ENCODE measurements around the gene DCAF10.
A peak's percentile ranks its signal among the peaks of the same experiment; 100 is the strongest.
"Not testable (repeated sequence)": the region's sequence is repeated elsewhere in the genome, so short reads cannot be mapped to it uniquely, and the experiment has no call there.

The DCAF10 gene, protein sequence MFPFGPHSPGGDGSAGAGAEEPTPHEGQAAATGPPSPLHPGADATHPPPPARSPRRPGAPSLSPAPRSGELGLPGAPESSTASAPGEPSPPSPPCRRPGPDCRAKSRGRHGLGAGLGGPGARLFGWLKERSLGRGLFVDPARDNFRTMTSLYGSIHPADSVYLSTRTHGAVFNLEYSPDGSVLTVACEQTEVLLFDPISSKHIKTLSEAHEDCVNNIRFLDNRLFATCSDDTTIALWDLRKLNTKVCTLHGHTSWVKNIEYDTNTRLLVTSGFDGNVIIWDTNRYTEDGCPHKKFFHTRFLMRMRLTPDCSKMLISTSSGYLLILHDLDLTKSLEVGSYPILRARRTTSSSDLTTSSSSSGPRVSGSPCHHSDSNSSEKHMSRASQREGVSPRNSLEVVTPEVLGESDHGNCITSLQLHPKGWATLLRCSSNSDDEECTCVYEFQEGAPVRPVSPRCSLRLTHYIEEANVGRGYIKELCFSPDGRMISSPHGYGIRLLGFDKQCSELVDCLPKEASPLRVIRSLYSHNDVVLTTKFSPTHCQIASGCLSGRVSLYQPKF

DNA sequence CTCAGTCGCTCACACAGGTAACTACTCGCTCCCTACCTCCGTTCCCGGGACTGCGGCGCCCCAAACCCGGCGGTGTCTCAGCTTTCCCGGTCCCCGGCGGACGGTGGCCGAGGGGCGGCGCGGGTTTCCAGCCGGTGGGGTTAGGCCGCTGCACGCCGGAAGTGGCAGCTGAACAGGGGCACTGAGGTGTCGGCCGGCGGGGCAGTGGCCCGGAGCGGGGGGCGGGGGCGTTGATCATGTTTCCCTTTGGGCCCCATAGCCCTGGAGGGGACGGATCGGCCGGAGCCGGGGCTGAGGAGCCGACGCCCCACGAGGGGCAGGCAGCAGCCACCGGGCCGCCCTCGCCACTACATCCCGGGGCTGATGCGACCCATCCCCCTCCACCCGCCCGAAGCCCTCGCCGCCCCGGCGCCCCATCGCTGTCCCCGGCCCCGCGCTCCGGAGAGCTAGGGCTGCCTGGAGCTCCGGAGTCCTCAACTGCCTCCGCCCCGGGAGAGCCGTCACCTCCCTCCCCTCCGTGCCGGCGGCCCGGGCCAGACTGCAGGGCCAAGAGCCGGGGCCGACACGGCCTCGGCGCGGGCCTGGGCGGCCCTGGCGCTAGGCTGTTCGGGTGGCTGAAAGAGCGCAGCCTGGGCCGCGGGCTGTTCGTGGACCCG is at the start of gene DCAF10:
DCAF10 (plus strand) TSS at position 167 of the 656 bp plus-strand sequence; CDS start at position 237, 70 bp downstream.
- peak; percentile 71 for DNase-seq (ENCODE audit: low spot score)

DNA sequence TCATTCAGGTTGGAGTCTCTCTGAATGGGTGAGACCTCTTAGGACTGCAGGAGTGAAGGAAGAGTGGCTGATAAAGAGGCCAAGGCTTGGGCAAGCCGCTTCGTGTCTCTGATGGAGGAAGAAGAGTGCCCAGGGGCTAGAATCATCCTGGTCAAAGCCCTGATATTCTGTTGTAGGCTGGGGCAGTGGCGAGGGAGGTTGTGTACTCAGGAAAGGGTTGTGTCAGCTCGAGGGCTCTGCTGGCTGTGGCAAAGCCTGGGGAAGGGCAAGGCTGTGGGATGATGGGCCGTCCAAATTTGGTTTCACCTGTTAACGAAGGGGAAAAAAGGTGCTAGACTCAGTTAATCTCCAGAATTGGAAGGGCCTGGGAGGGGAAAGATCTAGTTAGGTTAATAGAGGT is 49.4 kb upstream of the DCAF10 start:
- no peak for DNase-seq (ENCODE audit: low spot score)

DNA sequence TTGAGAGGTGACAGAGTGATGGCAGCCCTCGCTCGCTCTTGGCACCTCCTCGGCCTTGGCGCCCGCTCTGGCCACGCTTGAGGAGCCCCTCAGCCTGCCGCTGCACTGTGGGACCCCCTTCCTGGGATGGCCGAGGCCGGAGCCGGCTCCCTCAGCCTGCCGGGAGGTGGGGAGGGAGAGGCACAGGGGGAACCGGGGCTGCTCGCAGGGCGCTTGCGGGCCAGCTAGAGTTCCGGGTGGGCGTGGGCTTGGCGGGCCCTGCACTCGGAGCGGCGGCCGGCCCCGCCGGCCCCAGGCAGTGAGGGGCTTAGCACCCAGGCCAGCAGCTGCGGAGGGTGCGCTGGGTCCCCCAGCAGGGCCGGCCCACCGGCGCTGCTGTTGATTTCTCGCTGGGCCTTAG is 48.9 kb upstream of the DCAF10 start:
- not testable (repeated sequence) for DNase-seq (ENCODE audit: low spot score)

DNA sequence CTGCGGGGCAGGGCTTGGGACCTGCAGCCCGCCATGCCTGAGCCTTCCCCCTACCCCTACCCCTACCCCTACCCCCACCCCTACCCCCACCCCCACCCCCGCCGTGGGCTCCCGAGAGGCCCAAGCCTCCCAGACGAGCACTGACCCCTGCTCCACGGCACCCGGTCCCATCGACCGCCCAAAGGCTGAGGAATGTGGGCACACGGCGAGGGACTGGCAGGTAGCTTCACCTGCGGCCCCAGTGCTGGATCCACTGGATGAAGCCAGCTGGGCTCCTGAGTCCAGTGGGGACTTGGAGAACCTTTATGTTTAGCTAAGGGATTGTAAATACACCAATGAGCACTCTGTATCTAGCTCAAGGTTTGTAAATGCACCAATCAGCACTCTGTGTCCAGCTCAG is 48.5 kb upstream of the DCAF10 start:
- not testable (repeated sequence) for DNase-seq (ENCODE audit: low spot score)

DNA sequence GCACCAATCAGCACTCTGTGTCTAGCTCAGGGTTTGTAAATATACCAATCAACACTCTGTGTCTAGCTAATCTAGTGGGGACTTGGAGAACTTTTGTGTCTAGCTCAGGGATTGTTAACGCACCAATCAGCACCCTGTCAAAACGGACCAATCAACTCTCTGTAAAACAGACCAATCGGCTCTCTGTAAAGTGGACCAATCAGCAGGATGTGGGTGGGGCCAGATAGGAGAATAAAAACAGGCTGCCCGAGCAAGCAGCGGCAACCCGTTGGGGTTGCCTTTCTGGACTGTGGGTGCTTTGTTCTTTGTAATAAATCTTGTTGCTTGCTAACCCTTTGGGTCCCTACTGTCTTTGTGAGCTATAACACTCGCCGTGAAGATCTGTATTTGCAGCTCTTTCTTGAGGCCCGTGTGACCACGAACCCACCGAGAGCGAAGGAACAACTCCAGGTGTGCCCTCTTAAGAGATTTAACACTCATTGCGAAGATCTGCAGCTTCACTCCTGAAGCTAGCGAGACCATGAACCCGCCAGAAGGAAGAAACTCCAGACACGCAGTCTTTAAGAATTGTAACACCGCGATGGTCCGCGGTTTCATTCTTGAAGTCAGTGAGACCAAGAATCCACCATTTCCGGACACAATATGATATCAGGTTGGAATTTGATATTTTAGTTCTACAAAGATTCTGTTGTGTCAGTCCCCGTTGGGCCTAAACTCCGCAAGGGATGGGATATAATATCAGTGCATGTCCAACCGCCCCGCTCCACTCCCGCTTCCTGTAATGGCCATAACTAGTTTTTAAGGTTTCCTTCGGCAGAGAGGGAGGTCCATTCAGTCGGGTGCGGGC is 47.7 kb upstream of the DCAF10 start:
- no peak for DNase-seq (ENCODE audit: low spot score)

DNA sequence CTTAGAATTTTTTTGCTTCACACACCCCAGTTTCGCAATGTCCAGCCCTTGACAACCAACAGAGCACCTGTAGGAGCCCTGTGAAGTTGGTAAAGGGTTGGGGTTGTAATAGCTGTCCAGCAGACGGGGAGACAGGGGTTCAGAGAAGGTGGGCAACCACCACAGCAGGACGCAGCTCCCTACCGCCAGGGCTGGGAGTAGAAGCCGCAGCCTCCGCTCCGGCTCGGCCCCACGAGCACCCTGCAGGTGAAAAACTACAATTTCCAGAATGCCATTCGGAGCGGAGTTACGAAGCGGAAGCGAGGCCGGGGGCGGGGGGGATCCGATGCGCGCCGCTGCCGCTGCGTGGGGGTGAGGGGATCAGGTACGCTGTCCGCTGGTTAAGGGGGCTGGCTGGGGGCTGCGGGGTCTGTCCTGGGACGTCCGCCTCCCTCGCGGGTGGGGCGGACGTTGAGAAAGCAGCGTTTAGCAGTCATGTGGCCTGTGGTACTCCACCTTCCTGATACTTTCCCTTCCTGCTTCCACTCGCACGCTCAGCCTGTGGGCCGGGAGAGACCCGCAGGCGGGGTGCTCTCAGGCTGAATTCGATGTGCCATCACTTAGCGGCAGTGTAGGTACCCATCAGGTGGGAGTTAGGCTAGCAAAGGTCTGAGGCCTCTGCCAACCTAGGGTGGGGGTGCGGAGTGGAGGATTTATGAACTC is 47.0 kb upstream of the DCAF10 start, which contains the start of gene TRMT10B:
TRMT10B (plus strand) TSS at position 317 of the 702 bp plus-strand sequence. CDS start 8,127 bp downstream, outside the sequence.
- peak; percentile 66 for DNase-seq (ENCODE audit: low spot score)

DNA sequence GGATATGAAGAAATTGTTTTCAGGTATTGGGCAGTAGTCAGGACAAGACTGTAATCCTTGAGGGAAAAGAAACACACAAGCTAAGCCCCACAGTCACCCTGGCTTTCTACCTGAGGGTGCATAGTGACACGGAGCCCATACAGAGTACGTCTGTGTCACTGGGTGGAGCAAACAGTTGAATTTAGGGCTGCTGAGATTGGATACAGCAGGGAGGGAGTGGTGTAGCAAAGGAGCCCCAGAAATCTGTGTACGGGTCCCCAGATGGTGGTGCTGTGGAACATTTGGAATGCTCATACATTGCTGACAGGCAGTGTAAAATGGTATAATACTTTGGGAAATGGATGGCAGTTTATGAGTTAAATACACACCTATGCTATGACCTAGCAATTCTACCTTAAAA is 41.9 kb upstream of the DCAF10 start:
- DNase-seq (ENCODE audit: low spot score): no peak

DNA sequence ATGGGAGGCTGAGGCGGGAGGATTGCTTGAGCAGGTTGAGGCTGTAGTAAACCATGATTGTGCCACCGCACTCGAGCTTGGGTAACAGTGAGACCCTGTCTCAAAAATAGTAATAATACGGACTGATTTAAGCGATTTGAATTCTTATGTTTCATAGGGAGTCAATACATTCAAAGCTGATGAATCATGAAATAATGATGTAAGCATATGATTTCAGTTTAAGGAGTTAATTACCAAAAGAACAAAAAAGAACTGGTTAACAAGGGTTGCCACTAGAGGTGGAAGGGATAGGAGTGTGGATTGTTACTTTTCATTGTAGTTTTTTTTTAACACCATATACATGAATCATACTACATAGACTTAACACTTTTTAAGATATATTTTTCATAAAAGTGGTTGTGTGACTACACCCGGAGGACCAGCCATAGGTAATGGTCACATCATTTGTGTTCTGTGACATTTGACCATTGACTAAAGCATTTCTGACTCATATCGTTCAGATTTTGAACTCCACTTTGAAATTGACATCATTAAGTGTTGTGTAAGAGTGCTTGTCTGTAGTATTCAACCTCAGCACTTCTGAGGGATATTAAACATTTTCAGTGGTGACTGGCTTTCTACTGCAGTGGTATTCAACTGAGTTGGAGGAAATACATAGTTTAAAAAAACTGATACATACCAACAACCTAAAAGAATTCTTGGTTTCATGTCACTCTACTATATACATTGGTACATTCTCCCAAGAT is 40.0 kb upstream of the DCAF10 start:
- no peak for DNase-seq (ENCODE audit: low spot score)

DNA sequence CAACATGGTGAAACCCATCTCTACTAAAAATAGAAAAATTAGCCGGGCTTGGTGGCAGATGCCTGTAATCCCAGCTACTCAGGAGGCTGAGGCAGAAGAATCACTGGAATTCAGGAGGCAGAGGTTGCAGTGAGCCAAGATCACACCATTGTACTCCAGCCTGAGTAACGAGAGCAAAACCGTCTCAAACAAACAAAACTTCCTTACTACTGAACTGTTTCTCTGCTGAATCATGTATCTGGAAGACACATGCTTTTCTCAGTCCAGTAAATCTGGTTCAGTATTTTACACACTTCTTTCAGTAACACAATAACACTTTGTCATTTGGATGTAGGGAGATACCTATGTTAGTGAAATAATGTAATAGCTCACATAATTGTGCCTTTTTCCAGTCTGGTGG is 39.1 kb upstream of the DCAF10 start:
- DNase-seq (ENCODE audit: low spot score): no peak

DNA sequence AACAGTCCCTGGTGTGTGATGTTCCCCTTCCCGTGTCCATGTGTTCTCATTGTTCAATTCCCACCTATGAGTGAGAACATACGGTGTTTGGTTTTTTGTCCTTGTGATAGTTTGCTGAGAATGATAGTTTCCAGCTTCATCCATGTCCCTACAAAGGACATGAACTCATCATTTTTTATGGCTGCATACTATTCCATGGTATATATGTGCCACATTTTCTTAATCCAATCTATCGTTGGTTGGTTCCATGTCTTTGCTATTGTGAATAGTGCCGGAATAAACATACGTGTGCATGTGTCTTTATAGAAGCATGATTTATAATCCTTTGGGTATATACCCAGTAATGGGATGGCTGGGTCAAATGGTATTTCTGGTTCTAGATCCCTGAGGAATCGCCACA is 35.3 kb upstream of the DCAF10 start:
- not testable (repeated sequence) for DNase-seq (ENCODE audit: low spot score)

DNA sequence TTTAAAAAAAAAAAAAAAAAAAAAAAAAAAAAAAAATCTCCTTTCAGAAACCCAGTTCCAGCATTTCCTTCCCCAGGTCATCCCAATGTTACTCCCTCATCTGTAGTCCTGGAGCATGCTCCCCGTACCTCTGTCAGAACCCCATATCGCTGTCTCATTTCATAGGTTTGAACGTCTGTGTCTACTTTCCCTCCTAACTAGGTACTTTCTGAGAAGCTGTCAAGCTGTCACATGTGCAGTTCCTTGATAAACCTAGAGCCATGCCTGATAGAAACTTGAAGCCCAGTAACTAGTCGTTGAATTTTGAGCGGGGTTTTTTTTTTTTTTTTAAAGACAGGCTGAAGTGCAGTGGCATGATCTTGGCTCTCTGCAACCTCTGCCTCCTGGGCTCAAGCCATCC is 31.3 kb upstream of the DCAF10 start:
- no peak for DNase-seq (ENCODE audit: low spot score)

DNA sequence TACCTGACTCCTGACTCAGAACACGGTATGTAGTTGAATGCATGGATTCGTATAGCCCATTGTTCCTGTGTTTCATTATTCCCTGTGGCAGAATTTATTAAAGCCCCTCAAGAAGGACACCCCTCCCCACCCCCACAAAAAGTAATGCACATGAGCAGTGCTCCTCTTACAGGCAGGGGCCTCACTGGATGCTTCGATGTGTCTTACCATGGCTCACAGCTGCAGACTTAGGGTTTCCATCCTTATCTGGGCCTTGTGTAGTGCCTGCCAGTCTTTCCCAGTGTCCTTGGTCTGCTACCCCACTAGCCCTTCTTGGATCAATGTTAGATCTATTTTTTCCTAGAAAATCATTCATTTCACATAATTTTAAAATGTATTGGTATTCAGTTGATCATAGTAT is 30.6 kb upstream of the DCAF10 start:
- DNase-seq (ENCODE audit: low spot score): no peak

DNA sequence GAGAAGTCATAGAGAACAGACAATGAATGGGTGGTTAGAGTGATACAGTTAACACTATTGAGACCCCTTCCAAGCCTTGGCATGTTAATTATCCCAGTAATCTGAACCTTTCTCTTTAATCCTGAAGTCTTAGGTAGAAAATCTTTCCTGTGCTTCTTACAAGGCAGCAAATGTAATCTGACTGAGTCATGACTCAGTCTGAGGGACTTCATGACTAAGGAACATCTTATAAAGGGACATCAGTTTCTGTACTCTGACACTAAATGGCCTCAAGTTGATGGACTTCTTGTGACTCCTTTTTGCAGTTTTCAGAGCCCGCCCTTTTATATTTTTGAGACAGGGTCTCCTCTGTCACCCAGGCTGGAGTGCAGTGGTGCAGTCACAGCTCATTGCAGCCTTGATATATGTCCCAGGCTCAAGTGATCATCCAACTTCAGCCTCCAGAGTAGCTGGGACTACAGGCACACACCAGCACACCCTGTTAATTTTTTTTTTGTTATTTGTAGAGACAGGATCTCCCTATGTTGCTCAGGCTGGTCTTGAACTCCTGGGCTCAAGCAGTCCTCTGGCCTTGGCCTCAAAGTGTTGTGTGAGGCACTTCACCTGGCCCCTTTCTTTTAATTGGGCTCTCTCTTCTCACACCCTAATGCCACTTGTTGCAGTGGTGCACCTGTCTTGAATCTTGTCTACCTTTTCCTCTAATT is 25.2 kb upstream of the DCAF10 start:
- no peak for DNase-seq (ENCODE audit: low spot score)

DNA sequence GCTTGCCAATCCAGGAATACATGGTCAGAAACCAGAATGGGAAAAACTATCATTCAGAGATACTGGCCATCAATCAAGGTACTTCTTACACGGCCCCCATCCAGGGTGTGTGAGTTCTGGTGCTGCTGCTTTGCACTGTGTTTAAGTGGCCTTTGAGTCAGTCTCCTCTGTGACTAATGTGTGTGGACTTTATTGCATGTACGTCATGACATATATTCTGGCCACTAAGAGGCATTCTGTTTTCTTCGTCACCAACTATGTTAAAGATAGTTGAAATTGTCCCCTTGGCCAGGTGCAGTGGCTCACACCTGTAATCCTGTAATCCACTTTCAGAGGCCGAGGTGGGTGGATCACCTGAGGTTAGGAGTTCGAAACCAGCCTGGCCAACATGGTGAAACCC is 24.3 kb upstream of the DCAF10 start:
- DNase-seq (ENCODE audit: low spot score): no peak

DNA sequence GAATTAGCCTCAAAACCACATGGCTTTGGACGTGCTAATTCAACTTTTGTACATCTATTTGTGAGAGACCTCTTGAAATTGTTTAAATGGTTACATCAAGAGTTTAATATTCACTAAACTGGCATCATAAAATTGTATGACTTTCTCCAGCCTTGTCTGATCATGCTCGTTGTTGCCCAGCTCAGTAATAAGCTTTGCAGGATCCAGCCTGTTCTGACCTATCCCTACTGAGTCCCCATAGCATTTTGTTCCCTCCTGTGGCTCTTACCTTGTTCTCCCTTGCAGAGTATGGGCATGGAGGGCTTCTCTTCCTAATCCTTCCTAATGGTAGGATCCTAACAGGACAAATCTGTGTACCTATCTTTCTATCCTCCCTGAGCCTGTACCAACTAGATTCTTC is 22.1 kb upstream of the DCAF10 start:
- no peak for DNase-seq (ENCODE audit: low spot score)

DNA sequence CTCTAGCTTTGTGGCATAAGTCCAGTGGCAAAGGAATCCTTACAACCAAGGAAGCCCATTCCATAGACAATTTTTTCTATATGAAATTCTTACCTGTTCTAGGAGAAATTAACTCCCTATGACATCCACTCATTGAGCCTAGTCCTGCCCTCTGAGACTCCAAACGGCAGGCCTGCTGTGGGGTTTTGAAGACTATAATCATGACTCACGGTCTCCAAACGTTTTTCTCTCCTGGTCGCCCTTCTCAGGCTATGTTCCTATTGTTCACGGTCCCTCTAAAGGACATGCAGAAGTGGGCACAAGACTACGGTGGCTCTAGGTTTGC is 16.3 kb upstream of the DCAF10 start:
- no peak for DNase-seq (ENCODE audit: low spot score)

DNA sequence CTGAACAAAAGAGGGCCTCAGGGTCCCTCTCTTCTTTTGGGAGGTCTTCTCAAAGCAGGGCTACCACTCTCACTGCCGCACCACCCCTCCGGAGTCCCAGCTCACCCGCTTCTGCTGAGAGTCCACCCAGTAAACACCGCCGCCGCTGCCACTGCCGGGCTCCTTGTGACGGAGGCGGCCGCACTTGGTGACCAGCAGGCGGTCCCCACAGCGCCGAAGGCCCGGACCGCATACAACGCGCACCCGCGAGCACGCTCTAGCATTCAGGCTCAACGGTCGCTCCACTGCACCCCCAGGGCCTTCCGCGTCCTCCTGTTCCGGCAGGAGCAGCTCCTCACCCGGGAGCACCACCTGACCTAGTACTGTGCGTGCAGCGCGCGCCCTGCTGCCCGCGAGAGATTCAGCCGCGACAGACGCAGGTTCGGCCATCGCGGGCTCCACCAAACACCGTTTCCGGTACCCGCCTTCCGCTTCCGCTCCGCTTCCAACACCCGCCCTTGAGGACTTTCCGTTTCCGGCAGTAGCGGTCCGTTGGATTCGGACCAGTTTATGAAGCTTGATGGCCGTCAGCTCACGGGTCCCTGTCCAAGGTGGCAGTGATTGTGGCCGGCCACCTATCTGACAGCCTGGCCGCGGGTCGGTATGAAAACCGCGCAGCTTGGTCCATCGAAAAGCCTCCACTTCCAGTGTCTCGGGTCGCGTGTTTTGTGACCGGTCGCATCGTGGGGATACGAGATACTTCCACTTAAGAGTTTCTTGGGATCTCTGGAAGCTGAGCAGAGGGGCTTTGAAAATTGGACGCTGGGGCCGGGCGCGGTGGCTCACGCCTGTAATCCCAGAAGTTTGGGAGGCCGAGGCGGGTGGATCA is 15.7 kb upstream of the DCAF10 start, which contains the start of gene EXOSC3:
EXOSC3 (minus strand) TSS at position 449 of the 868 bp plus-strand sequence; CDS start at position 429, 20 bp downstream.
- DNase-seq (ENCODE audit: low spot score): peak; percentile 87

DNA sequence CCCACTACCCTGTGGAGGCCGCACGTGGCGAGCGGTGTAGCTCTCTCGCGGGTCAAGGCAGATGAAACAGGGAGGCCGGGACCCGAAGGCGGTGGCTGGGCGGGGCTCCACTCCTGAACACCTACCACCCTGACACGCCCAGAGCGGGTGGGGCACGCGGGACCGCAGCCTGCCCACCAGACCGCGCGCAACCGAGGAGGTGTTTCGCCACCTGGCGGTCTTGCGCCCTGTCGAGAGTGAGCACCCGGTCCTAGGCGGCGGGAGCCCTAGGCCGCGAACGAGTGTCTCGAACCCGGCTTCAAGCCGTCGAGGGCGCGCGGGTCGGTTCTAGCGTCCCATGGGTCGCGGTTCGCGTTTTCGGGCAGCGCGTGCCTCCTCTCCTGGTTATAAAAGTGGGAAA is 13.5 kb upstream of the DCAF10 start:
- no peak for DNase-seq (ENCODE audit: low spot score)

DNA sequence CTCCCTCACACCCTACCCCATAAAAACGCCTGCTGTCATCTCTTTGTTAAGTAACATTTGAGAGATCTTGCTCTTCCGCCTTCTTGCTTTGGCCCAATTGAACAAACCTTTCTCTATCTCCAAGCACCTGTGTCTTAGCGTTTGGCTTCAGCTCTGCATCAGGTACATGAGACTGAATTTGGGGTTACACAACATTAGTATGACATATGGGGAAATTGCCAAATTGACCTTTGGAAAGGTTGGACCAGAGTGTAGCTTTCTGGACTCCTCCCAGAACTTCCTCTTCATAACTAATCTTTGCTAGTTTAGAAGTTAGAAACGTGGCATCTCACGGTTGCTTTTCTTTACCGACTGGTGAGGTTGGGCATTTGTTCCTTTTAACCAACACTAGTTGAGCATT is 12.3 kb upstream of the DCAF10 start:
- no peak for DNase-seq (ENCODE audit: low spot score)
